Measurements from ENCODE around the gene TXNDC12. TPM values are rescaled to one million over a fixed set of nuclear protein-coding genes. Genes with fewer than 3 reads are reported as not detected.

TXNDC12 gene
- polyA plus RNA-seq, 3 donors: 24.3 to 125 (median 121) TPM

DNA sequence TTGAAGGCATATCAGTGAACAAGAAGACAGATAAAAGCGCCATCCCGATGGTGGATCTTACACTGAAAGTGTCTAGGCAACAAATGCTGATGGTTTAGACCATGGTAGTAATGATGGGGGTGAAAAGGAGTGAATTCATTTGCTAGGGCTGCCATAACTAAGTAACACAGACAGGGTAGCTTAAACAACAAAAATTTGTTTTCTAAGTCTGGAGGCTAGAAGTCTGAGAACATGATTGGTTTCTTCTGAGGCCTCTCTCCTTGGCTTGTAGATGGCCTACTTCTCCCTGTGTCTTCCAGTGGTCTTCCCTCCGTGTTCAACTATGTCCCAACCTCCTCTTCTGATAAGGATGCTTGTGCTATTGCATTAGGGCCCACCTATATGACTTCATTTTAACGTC lies 51.1 kb downstream of the TXNDC12 start:
- H3K36me3 ChIP-seq (replicated peaks in 1 of 2; ENCODE audit: control insufficient read depth in 1 of 2, insufficient read depth in 2 of 2, low read length in 2 of 2): no peaks in the 10 kb centered on the region
- no peak overlapping the region for H3K4me3 ChIP-seq (replicated peaks in 1 of 3; ENCODE audit: low read depth in 2 of 3, low read length in 3 of 3)
- Mint-ChIP-seq H3K36me3 (no peaks in the 10 kb centered on the region), H3K9me3 (no peaks in the 10 kb centered on the region), H3K27me3 (ENCODE audit: low read depth in 3 of 3) (peaks cover 26 to 38% (median 31%) of the 10 kb centered on the region in 3 donors), H3K4me3 (peak overlapping the region in 1 of 2 donors; percentile 30), H3K27ac (no peak overlapping the region), H3K4me1 (no peaks in the 10 kb centered on the region)
- H2AFZ ChIP-seq (ENCODE audit: insufficient read depth, low read depth, low read length, poor library complexity, severe bottlenecking): no peak overlapping the region
- H3K9ac ChIP-seq (ENCODE audit: insufficient read depth, low read length, poor library complexity, severe bottlenecking): no peak overlapping the region
- no peaks in the 10 kb centered on the region for H3K79me2 ChIP-seq (ENCODE audit: insufficient read depth, low read length)
- TF ChIP-seq CTCF (IDR thresholded peaks at IDR 0.05): no peak
- no peak overlapping the region for H3K4me2 ChIP-seq (replicated peaks; ENCODE audit: extremely low read depth, low read length, poor library complexity, severe bottlenecking)
- no peaks in the 10 kb centered on the region for H3K4me1 ChIP-seq (ENCODE audit: control insufficient read depth in 1 of 2, insufficient read depth in 2 of 2, low read length in 2 of 2)
- H3K27me3 ChIP-seq (ENCODE audit: control insufficient read depth in 2 of 2, insufficient read depth in 2 of 2, low read length in 2 of 2): peaks cover 8 to 11% of the 10 kb centered on the region in 2 donors
- H3K9me3 ChIP-seq (replicated peaks in 1 of 2; ENCODE audit: control insufficient read depth in 1 of 2, insufficient read depth in 1 of 2, low read length in 2 of 2): no peaks in the 10 kb centered on the region
- 50% methylated on average over 2 of the region's 4 CpGs for WGBS (ENCODE audit: insufficient coverage)
- no peaks in the 10 kb centered on the region for H4K20me1 ChIP-seq (ENCODE audit: insufficient read depth, low read length)
- no peak overlapping the region for H3K27ac ChIP-seq (ENCODE audit: low read depth in 1 of 2, low read length in 2 of 2)
- no peak for DNase-seq
- intact Hi-C loops (cut with micrococcal nuclease): loop anchor here in 1 of 2 donors (2.0 kb wide), 1 partner anchor 107 kb away; no protein-coding TSS in a partner anchor

- no peaks in the 10 kb centered on the region for H3K4me1 ChIP-seq (ENCODE audit: control insufficient read depth in 1 of 2, insufficient read depth in 2 of 2, low read length in 2 of 2)
- 79% methylated on average over 1 of the region's 9 CpGs for WGBS (ENCODE audit: insufficient coverage)
- H3K36me3 ChIP-seq (replicated peaks in 1 of 2; ENCODE audit: control insufficient read depth in 1 of 2, insufficient read depth in 2 of 2, low read length in 2 of 2): no peaks in the 10 kb centered on the region
- H3K27ac ChIP-seq (ENCODE audit: low read depth in 1 of 2, low read length in 2 of 2): no peak overlapping the region
- no peak overlapping the region for H3K4me3 ChIP-seq (replicated peaks in 1 of 3; ENCODE audit: low read depth in 2 of 3, low read length in 3 of 3)
- H2AFZ ChIP-seq (ENCODE audit: insufficient read depth, low read depth, low read length, poor library complexity, severe bottlenecking): no peak overlapping the region
- Mint-ChIP-seq H3K4me1 (no peaks in the 10 kb centered on the region), H3K27me3 (ENCODE audit: low read depth in 3 of 3) (peaks cover 23 to 27% (median 24%) of the 10 kb centered on the region in 3 donors), H3K9me3 (no peaks in the 10 kb centered on the region), H3K36me3 (no peaks in the 10 kb centered on the region), H3K27ac (no peak overlapping the region), H3K4me3 (no peak overlapping the region)
- H3K79me2 ChIP-seq (ENCODE audit: insufficient read depth, low read length): no peaks in the 10 kb centered on the region
- no peak overlapping the region for H3K9ac ChIP-seq (ENCODE audit: insufficient read depth, low read length, poor library complexity, severe bottlenecking)
- intact Hi-C loops (cut with micrococcal nuclease): loop anchor here in 1 of 2 donors (2.0 kb wide), 1 partner anchor 105 kb away; no protein-coding TSS in a partner anchor
- no peak overlapping the region for H3K4me2 ChIP-seq (replicated peaks; ENCODE audit: extremely low read depth, low read length, poor library complexity, severe bottlenecking)
- peak; percentile 96 for TF ChIP-seq CTCF (IDR thresholded peaks at IDR 0.05)
- peaks cover 8 to 9% of the 10 kb centered on the region in 2 donors for H3K27me3 ChIP-seq (ENCODE audit: control insufficient read depth in 2 of 2, insufficient read depth in 2 of 2, low read length in 2 of 2)
- H4K20me1 ChIP-seq (ENCODE audit: insufficient read depth, low read length): no peaks in the 10 kb centered on the region
- H3K9me3 ChIP-seq (replicated peaks in 1 of 2; ENCODE audit: control insufficient read depth in 1 of 2, insufficient read depth in 1 of 2, low read length in 2 of 2): no peaks in the 10 kb centered on the region
- peak; percentile 45 to 73 (median 64) for DNase-seq
Observed at GRCh38 chr1:52002038-52002917, 52.7 kb downstream of the TXNDC12 start.
